GM12878 (cell line): ENCODE data around the gene B4GALNT4. TPM values are rescaled to one million over a fixed set of nuclear protein-coding genes. Genes with fewer than 3 reads are reported as not detected.

Source experiments
- ATAC-seq: fragments of 200-7000 bp; cut with Tn5 transposase; 3 replicates; pipeline ENCODE4 v1.9.1; 2020; ENCODE audit warnings: mild to moderate bottlenecking, moderate library complexity
- BruUV-seq: library from RNA; stranded (reverse); fragments of 400-500 nt; replicated peaks from 2 replicates; lab custom pipeline; 2021; lab: Mats Ljungman, UMichigan
- CTCF ChIA-PET: fragments of 300-600 bp; sonication (Branson Sonifier 250); formaldehyde crosslinking; extraction: SDS; loops from one replicate; lab custom pipeline; 2021; ENCODE audit warnings: inconsistent platforms; lab: Yijun Ruan, JAX
- POLR2A ChIA-PET: fragments of 350-600 bp; formaldehyde crosslinking; extraction: SDS; loops from one replicate; lab custom pipeline; 2021; ENCODE audit warnings: inconsistent platforms; lab: Charles Lee
- RAD21 ChIA-PET: fragments of 300-600 bp; sonication (Branson Sonifier 250); formaldehyde crosslinking; loops from one replicate; lab custom pipeline; 2023; ENCODE audit warnings: antibody characterized with exemption; ENCODE audit not compliant: unreplicated experiment; lab: Charles Lee
- SMC1A ChIA-PET: fragments of 300-600 bp; sonication (Branson Sonifier 250); formaldehyde crosslinking; loops from one replicate; lab custom pipeline; 2023; ENCODE audit not compliant: unreplicated experiment, uncharacterized antibody; lab: Charles Lee
- DNase-seq: peaks from one replicate; pipeline ENCODE4 v3.0.0-alpha.2; 2011; ENCODE audit warnings: low read depth, low spot score
- FAIRE-seq: peaks from 3 replicates; lab custom pipeline; 2011; peaks lifted over from hg19 to GRCh38; lab: Jason Lieb, UNC
- H2AFZ ChIP-seq: 2 replicates; pipeline ENCODE4 v1.6.0; 2011; ENCODE audit warnings: low read depth, low read length, control low read depth; ENCODE audit not compliant: control insufficient read depth
- H3K27ac ChIP-seq: 2 replicates; pipeline ENCODE4 v1.5.1; 2011; ENCODE audit warnings: control low read depth; ENCODE audit not compliant: control insufficient read depth, insufficient read depth
- H3K27me3 ChIP-seq, 2 experiments: replicated peaks in 1 of 2; 2 replicates each; pipeline versions ENCODE4 v1.6.0 to v1.6.1; 2011; ENCODE audit warnings: low read length in 1 of 2; ENCODE audit not compliant: control insufficient read depth in 2 of 2, insufficient read depth in 2 of 2
- H3K36me3 ChIP-seq, 2 experiments: 2 replicates each; pipeline ENCODE4 v1.5.1; 2011; ENCODE audit warnings: low read length in 1 of 2; ENCODE audit not compliant: control insufficient read depth in 2 of 2, insufficient read depth in 2 of 2
- H3K4me1 ChIP-seq: 2 replicates; pipeline ENCODE4 v1.6.1; 2011; ENCODE audit warnings: mild to moderate bottlenecking, low read length, moderate library complexity, mixed read lengths; ENCODE audit not compliant: control insufficient read depth, insufficient read depth
- H3K4me2 ChIP-seq: 2 replicates; pipeline ENCODE4 v1.6.0; 2011; ENCODE audit warnings: control low read depth; ENCODE audit not compliant: control insufficient read depth, insufficient read depth
- H3K4me3 ChIP-seq: fragments of 200-600 bp; sonication (generic); 2 replicates; pipeline ENCODE4 v1.5.1; 2016
- H3K79me2 ChIP-seq: 2 replicates; pipeline ENCODE4 v1.6.0; 2011; ENCODE audit warnings: low read length; ENCODE audit not compliant: control insufficient read depth, insufficient read depth
- H3K9ac ChIP-seq: 2 replicates; pipeline ENCODE4 v1.8.0; 2011; ENCODE audit warnings: low read length, control low read depth, mixed read lengths; ENCODE audit not compliant: control insufficient read depth, insufficient read depth
- H3K9me3 ChIP-seq: replicated peaks from 3 replicates; pipeline ENCODE4 v1.5.1; 2011; ENCODE audit warnings: mild to moderate bottlenecking, low read length; ENCODE audit not compliant: control insufficient read depth, insufficient read depth
- H4K20me1 ChIP-seq: 2 replicates; pipeline ENCODE4 v1.6.0; 2011; ENCODE audit not compliant: control insufficient read depth, insufficient read depth
- BMI1 ChIP-seq: fragments of 450-650 bp; IDR thresholded peaks from 2 replicates; pipeline ENCODE4 v1.6.1; 2016; ENCODE audit warnings: mild to moderate bottlenecking, moderate library complexity, borderline replicate concordance
- JUND ChIP-seq: IDR thresholded peaks from 2 replicates; pipeline ENCODE4 v1.6.1; 2012; ENCODE audit warnings: low read depth, mild to moderate bottlenecking, low read length, improper control_type of control experiment, moderate library complexity
- PAX5 ChIP-seq: IDR thresholded peaks from 2 replicates; pipeline ENCODE4 v1.6.1; 2011; ENCODE audit warnings: low read depth, low read length, borderline replicate concordance
- POLR2AphosphoS5 ChIP-seq: IDR thresholded peaks from 2 replicates; pipeline ENCODE4 v1.6.1; 2011; ENCODE audit warnings: mild to moderate bottlenecking, low read length, inconsistent platforms
- SIN3A ChIP-seq: IDR thresholded peaks from 2 replicates; pipeline ENCODE4 v1.6.1; 2012; ENCODE audit warnings: low read depth, low read length, improper control_type of control experiment
- STAT3 ChIP-seq: IDR thresholded peaks from 2 replicates; pipeline ENCODE4 v1.6.1; 2011; ENCODE audit warnings: low read depth, low read length, improper control_type of control experiment
- TCF7 ChIP-seq: IDR thresholded peaks from 2 replicates; pipeline ENCODE4 v1.6.1; 2014; ENCODE audit warnings: antibody characterized with exemption, borderline replicate concordance
- ZNF24 ChIP-seq: fragments of 450-650 bp; IDR thresholded peaks from 2 replicates; pipeline ENCODE4 v1.6.1; 2017; ENCODE audit warnings: antibody characterized with exemption, mild to moderate bottlenecking
- WGBS: methylation state at CpG from one replicate; pipeline ENCODE4 v1.1.6; 2016; ENCODE audit warnings: low lambda C conversion rate; ENCODE audit not compliant: insufficient replicate concordance, insufficient coverage; ENCODE audit errors: missing lambda C conversion rate; 5-methylcytosine and 5-hydroxymethylcytosine counted together
- in situ Hi-C: fragments of 300-500 bp; cut with MboI; formaldehyde crosslinking; loops from 9 replicates; pipeline ENCODE4 v1.14.3; 2018; ENCODE audit warnings: mixed read lengths
- intact Hi-C: fragments of 100-400 bp; cut with micrococcal nuclease; formaldehyde crosslinking; loops from one replicate; pipeline ENCODE4 v1.14.2; 2022; ENCODE audit not compliant: unreplicated experiment
- polyA plus RNA-seq, 11 experiments: library from polyadenylated mRNA; depleted of rRNA in 4 of 11; unstranded in 6 of 11; stranded (reverse) in 5 of 11; fragments of >200 nt; fragmentation: Nextera tagmentation in 4 of 11; fragmentation: Illumina TruSeq in 1 of 11; extraction: Ambion mirVana in 4 of 11; extraction: Trizol in 1 of 11; gene quantifications; 1 replicate in 1 of 11; 2 replicates in 10 of 11; pipeline versions ENCODE4 v1.2.1 to v1.2.3, GENCODE V29; 2011 to 2016; ENCODE audit warnings: inconsistent platforms in 2 of 11, missing spikeins in 2 of 11, low read depth in 1 of 11
- total RNA-seq, 4 experiments: library from RNA; depleted of rRNA in 3 of 4; stranded (reverse); fragments of >200 nt in 3 of 4; fragmentation: Illumina TruSeq in 1 of 4; extraction: Trizol in 1 of 4; gene quantifications; 2 replicates each; pipeline versions ENCODE4 v1.2.1 to v1.2.3, GENCODE V29; 2013 to 2021
- TF ChIP-seq, protein P1 (sequence below): fragments of 450-650 bp; IDR thresholded peaks from 2 replicates; pipeline ENCODE4 v1.6.1; 2017; ENCODE audit warnings: mild to moderate bottlenecking, low read depth, inconsistent platforms; ENCODE audit not compliant: poor library complexity, severe bottlenecking
- TF ChIP-seq, protein P2 (sequence below): fragments of 450-650 bp; IDR thresholded peaks from 2 replicates; pipeline ENCODE4 v1.6.1; 2016; ENCODE audit warnings: mild to moderate bottlenecking
- TF ChIP-seq, protein P3 (sequence below): fragments of 450-650 bp; IDR thresholded peaks from 2 replicates; pipeline ENCODE4 v1.6.1; 2017; ENCODE audit warnings: low read depth, mild to moderate bottlenecking, moderate library complexity
- TF ChIP-seq, protein P4 (sequence below): fragments of 450-650 bp; formaldehyde crosslinking; IDR thresholded peaks from 2 replicates; pipeline ENCODE4 v1.5.0; 2022; ENCODE audit warnings: mild to moderate bottlenecking, missing genetic modification characterization

B4GALNT4 gene
- total and polyA plus RNA-seq, 10 of the 15 experiments (the other 5 are each of a cell fraction or from before 2014, with no cell fraction given): 0.04 to 0.82 (median 0.40) TPM; not detected in 6

DNA sequence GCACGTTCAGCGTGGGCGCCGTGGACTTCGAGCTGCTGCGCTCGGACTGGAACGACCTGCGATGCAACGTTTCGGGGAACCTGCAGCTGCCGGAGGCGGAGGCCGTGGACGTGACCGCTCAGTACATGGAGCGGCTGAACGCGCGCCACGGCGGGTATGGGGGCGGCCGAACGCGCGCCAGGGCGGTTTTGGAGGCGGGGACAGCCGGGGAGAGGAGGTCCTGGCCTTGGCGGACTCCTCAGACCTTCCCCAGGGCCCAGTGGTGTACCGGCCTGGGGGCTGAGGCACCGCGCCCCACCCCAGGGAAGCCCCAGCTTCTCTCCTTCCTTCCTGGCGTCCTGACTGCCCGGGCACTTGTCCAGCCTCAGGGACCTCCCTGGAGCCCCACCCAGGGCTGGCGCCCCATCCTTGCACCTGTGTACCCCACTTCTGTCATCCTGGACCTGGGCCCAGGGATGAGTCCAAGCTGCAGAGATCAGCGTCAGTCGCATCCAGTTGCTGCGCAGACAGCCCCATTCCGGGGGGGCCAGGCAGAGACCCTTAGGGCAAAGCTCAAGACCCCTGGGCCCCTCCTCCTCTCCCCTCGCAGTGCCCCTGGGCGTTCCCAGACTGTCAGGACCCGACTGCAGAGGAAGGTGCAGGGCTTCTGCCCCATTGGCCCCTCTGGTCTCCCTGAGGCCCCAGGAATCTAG lies 8.0 kb downstream of the B4GALNT4 start (continued):
- TF ChIP-seq, protein P1, sequence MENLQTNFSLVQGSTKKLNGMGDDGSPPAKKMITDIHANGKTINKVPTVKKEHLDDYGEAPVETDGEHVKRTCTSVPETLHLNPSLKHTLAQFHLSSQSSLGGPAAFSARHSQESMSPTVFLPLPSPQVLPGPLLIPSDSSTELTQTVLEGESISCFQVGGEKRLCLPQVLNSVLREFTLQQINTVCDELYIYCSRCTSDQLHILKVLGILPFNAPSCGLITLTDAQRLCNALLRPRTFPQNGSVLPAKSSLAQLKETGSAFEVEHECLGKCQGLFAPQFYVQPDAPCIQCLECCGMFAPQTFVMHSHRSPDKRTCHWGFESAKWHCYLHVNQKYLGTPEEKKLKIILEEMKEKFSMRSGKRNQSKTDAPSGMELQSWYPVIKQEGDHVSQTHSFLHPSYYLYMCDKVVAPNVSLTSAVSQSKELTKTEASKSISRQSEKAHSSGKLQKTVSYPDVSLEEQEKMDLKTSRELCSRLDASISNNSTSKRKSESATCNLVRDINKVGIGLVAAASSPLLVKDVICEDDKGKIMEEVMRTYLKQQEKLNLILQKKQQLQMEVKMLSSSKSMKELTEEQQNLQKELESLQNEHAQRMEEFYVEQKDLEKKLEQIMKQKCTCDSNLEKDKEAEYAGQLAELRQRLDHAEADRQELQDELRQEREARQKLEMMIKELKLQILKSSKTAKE: no peak
- TF ChIP-seq ZNF24: no peak
- no peak for TF ChIP-seq SIN3A
- no peak for TF ChIP-seq STAT3
- TF ChIP-seq JUND: no peak

GRCh38 chr11:377883-378500 lies 8.7 kb downstream of the B4GALNT4 start:
- H3K9ac ChIP-seq: no peak overlapping the region
- FAIRE-seq: no peak
- no peak overlapping the region for H2AFZ ChIP-seq
- no peak for DNase-seq
- H3K27me3 ChIP-seq: no peaks in the 10 kb centered on the region
- POLR2A ChIA-PET: no interaction called here
- RAD21 ChIA-PET: no interaction called here
- H3K27ac ChIP-seq: no peak overlapping the region
- SMC1A ChIA-PET: no interaction called here
- H3K4me2 ChIP-seq: no peak overlapping the region
- no peaks in the 10 kb centered on the region for H3K79me2 ChIP-seq
- H3K36me3 ChIP-seq: no peaks in the 10 kb centered on the region
- H3K4me3 ChIP-seq: no peak overlapping the region
- no peaks in the 10 kb centered on the region for H3K9me3 ChIP-seq
- intact Hi-C loops: no loop called here
- in situ Hi-C loops: no loop called here
- WGBS: 44% methylated on average over 11 of the region's 11 CpGs
- no peaks in the 10 kb centered on the region for H3K4me1 ChIP-seq
- BruUV-seq: no TSS peak
- CTCF ChIA-PET: no interaction called here
- H4K20me1 ChIP-seq: no peaks in the 10 kb centered on the region
- peak; percentile 28; the same call in 1 of the 3 replicates for ATAC-seq
- TF ChIP-seq PAX5 (no peak), TCF7 (no peak), POLR2AphosphoS5 (no peak), BMI1 (no peak)
- TF ChIP-seq, protein P2, sequence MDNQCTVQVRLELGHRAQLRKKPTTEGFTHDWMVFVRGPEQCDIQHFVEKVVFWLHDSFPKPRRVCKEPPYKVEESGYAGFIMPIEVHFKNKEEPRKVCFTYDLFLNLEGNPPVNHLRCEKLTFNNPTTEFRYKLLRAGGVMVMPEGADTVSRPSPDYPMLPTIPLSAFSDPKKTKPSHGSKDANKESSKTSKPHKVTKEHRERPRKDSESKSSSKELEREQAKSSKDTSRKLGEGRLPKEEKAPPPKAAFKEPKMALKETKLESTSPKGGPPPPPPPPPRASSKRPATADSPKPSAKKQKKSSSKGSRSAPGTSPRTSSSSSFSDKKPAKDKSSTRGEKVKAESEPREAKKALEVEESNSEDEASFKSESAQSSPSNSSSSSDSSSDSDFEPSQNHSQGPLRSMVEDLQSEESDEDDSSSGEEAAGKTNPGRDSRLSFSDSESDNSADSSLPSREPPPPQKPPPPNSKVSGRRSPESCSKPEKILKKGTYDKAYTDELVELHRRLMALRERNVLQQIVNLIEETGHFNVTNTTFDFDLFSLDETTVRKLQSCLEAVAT: no peak
- TF ChIP-seq, protein P3, sequence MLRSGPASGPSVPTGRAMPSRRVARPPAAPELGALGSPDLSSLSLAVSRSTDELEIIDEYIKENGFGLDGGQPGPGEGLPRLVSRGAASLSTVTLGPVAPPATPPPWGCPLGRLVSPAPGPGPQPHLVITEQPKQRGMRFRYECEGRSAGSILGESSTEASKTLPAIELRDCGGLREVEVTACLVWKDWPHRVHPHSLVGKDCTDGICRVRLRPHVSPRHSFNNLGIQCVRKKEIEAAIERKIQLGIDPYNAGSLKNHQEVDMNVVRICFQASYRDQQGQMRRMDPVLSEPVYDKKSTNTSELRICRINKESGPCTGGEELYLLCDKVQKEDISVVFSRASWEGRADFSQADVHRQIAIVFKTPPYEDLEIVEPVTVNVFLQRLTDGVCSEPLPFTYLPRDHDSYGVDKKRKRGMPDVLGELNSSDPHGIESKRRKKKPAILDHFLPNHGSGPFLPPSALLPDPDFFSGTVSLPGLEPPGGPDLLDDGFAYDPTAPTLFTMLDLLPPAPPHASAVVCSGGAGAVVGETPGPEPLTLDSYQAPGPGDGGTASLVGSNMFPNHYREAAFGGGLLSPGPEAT: no peak
- TF ChIP-seq, protein P4, sequence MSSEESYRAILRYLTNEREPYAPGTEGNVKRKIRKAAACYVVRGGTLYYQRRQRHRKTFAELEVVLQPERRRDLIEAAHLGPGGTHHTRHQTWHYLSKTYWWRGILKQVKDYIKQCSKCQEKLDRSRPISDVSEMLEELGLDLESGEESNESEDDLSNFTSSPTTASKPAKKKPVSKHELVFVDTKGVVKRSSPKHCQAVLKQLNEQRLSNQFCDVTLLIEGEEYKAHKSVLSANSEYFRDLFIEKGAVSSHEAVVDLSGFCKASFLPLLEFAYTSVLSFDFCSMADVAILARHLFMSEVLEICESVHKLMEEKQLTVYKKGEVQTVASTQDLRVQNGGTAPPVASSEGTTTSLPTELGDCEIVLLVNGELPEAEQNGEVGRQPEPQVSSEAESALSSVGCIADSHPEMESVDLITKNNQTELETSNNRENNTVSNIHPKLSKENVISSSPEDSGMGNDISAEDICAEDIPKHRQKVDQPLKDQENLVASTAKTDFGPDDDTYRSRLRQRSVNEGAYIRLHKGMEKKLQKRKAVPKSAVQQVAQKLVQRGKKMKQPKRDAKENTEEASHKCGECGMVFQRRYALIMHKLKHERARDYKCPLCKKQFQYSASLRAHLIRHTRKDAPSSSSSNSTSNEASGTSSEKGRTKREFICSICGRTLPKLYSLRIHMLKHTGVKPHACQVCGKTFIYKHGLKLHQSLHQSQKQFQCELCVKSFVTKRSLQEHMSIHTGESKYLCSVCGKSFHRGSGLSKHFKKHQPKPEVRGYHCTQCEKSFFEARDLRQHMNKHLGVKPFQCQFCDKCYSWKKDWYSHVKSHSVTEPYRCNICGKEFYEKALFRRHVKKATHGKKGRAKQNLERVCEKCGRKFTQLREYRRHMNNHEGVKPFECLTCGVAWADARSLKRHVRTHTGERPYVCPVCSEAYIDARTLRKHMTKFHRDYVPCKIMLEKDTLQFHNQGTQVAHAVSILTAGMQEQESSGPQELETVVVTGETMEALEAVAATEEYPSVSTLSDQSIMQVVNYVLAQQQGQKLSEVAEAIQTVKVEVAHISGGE (CRISPR knock-in tag): no peak
